ENCODE measurements around the gene DISC1. TPM values are rescaled to one million over a fixed set of nuclear protein-coding genes. Genes with fewer than 3 reads are reported as not detected.
A peak's percentile ranks its signal among the peaks of the same experiment; 100 is the strongest.
"Not testable (repeated sequence)": the region's sequence is repeated elsewhere in the genome, so short reads cannot be mapped to it uniquely, and the experiment has no call there.

Gene DISC1
- total and polyA plus RNA-seq, 2 donors (not counting 1 experiment from before 2014, with no cell fraction given) = 2.0 to 4.3 TPM

DNA sequence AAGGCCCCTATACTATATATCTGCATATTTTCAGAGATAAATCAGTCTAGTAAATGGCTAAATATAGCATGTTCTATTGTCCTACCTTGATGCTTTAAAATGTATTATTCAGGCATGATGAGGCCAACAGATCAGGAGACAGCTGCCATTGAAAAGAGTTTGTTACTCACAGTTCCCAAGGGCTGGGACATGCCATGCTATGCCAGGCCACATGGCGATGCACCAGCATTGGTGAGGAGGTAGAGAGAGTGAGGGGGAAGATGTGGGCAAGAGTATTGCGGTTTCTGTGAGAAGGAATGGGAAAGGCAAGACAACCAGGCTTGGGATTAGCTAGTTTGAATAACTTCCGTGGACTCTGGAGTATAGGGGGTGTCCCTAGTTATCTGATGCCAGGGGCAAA lies 316.5 kb downstream of the DISC1 start:
- Histone ChIP-seq H4K20me1 (ENCODE audit: control insufficient read depth, extremely low read depth, insufficient read depth, low read length) (no peaks in the 10 kb centered on the region), H3K27me3 (ENCODE audit: control insufficient read depth, insufficient read depth, low read length) (no peaks in the 10 kb centered on the region), H2AFZ (ENCODE audit: low read length) (no peak overlapping the region), H3K36me3 (ENCODE audit: control insufficient read depth, insufficient read depth, low read length) (no peaks in the 10 kb centered on the region), H3K4me3 (replicated peaks in 1 of 4; ENCODE audit: control extremely low read depth in 1 of 4, insufficient read depth in 1 of 4, low read depth in 3 of 4, low read length in 4 of 4) (no peak overlapping the region), H3K9ac (ENCODE audit: insufficient read depth, low read length) (no peak overlapping the region), H3K27ac (ENCODE audit: insufficient read depth, low read length) (no peak overlapping the region), H3K9me3 (ENCODE audit: control insufficient read depth, insufficient read depth, low read depth, low read length) (no peaks in the 10 kb centered on the region), H3K4me1 (ENCODE audit: control insufficient read depth, extremely low read depth, insufficient read depth, low read length) (no peaks in the 10 kb centered on the region), H3K79me2 (ENCODE audit: control insufficient read depth, insufficient read depth, low read length) (no peaks in the 10 kb centered on the region), H3K4me2 (ENCODE audit: extremely low read depth, insufficient read depth, low read length) (no peak overlapping the region)
- DNase-seq (ENCODE audit: low read depth in 2 of 2) = no peak
- no peak for TF ChIP-seq EZH2 (IDR thresholded peaks at IDR 0.05; ENCODE audit: low read length, missing control alignments)
- TF ChIP-seq, protein P1, sequence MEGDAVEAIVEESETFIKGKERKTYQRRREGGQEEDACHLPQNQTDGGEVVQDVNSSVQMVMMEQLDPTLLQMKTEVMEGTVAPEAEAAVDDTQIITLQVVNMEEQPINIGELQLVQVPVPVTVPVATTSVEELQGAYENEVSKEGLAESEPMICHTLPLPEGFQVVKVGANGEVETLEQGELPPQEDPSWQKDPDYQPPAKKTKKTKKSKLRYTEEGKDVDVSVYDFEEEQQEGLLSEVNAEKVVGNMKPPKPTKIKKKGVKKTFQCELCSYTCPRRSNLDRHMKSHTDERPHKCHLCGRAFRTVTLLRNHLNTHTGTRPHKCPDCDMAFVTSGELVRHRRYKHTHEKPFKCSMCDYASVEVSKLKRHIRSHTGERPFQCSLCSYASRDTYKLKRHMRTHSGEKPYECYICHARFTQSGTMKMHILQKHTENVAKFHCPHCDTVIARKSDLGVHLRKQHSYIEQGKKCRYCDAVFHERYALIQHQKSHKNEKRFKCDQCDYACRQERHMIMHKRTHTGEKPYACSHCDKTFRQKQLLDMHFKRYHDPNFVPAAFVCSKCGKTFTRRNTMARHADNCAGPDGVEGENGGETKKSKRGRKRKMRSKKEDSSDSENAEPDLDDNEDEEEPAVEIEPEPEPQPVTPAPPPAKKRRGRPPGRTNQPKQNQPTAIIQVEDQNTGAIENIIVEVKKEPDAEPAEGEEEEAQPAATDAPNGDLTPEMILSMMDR (conservative IDR thresholded peaks at IDR 0.05 in 1 of 2, IDR thresholded peaks at IDR 0.05 in 1 of 2; ENCODE audit: low read depth in 1 of 2, low read length in 2 of 2) = no peak

GRCh38 chr1:231948102-231948501 lies 321.5 kb downstream of the DISC1 start:
- H3K9ac ChIP-seq (ENCODE audit: insufficient read depth, low read length); H3K4me3 ChIP-seq (replicated peaks in 1 of 4; ENCODE audit: control extremely low read depth in 1 of 4, insufficient read depth in 1 of 4, low read depth in 3 of 4, low read length in 4 of 4); H3K79me2 ChIP-seq (ENCODE audit: control insufficient read depth, insufficient read depth, low read length); H3K27me3 ChIP-seq (ENCODE audit: control insufficient read depth, insufficient read depth, low read length); H4K20me1 ChIP-seq (ENCODE audit: control insufficient read depth, extremely low read depth, insufficient read depth, low read length); H3K27ac ChIP-seq (ENCODE audit: insufficient read depth, low read length); H3K4me1 ChIP-seq (ENCODE audit: control insufficient read depth, extremely low read depth, insufficient read depth, low read length); H3K4me2 ChIP-seq (ENCODE audit: extremely low read depth, insufficient read depth, low read length); H3K9me3 ChIP-seq (ENCODE audit: control insufficient read depth, insufficient read depth, low read depth, low read length); DNase-seq (ENCODE audit: low read depth in 2 of 2); H2AFZ ChIP-seq (ENCODE audit: low read length); H3K36me3 ChIP-seq (ENCODE audit: control insufficient read depth, insufficient read depth, low read length): not testable (repeated sequence)

GRCh38 chr1:231949277-231950091 lies 322.9 kb downstream of the DISC1 start:
- no peak overlapping the region for H3K4me2 ChIP-seq (ENCODE audit: extremely low read depth, insufficient read depth, low read length)
- H3K4me3 ChIP-seq (replicated peaks in 1 of 4; ENCODE audit: control extremely low read depth in 1 of 4, insufficient read depth in 1 of 4, low read depth in 3 of 4, low read length in 4 of 4) = no peak overlapping the region
- H2AFZ ChIP-seq (ENCODE audit: low read length) = no peak overlapping the region
- H3K9ac ChIP-seq (ENCODE audit: insufficient read depth, low read length) = no peak overlapping the region
- H3K27me3 ChIP-seq (ENCODE audit: control insufficient read depth, insufficient read depth, low read length) = no peaks in the 10 kb centered on the region
- no peak for DNase-seq (ENCODE audit: low read depth in 2 of 2)
- TF ChIP-seq EZH2 (IDR thresholded peaks at IDR 0.05; ENCODE audit: low read length, missing control alignments) = no peak
- TF ChIP-seq, protein P1 (conservative IDR thresholded peaks at IDR 0.05 in 1 of 2, IDR thresholded peaks at IDR 0.05 in 1 of 2; ENCODE audit: low read depth in 1 of 2, low read length in 2 of 2) = peak in 1 of 2 donors; percentile 11
- no peaks in the 10 kb centered on the region for H3K36me3 ChIP-seq (ENCODE audit: control insufficient read depth, insufficient read depth, low read length)
- no peak overlapping the region for H3K27ac ChIP-seq (ENCODE audit: insufficient read depth, low read length)
- no peaks in the 10 kb centered on the region for H3K4me1 ChIP-seq (ENCODE audit: control insufficient read depth, extremely low read depth, insufficient read depth, low read length)
- no peaks in the 10 kb centered on the region for H3K79me2 ChIP-seq (ENCODE audit: control insufficient read depth, insufficient read depth, low read length)
- H4K20me1 ChIP-seq (ENCODE audit: control insufficient read depth, extremely low read depth, insufficient read depth, low read length) = no peaks in the 10 kb centered on the region
- H3K9me3 ChIP-seq (ENCODE audit: control insufficient read depth, insufficient read depth, low read depth, low read length) = no peaks in the 10 kb centered on the region

Measured in fibroblast of lung (primary cell).